Measurements from ENCODE around the gene COQ9.

Gene COQ9

DNA sequence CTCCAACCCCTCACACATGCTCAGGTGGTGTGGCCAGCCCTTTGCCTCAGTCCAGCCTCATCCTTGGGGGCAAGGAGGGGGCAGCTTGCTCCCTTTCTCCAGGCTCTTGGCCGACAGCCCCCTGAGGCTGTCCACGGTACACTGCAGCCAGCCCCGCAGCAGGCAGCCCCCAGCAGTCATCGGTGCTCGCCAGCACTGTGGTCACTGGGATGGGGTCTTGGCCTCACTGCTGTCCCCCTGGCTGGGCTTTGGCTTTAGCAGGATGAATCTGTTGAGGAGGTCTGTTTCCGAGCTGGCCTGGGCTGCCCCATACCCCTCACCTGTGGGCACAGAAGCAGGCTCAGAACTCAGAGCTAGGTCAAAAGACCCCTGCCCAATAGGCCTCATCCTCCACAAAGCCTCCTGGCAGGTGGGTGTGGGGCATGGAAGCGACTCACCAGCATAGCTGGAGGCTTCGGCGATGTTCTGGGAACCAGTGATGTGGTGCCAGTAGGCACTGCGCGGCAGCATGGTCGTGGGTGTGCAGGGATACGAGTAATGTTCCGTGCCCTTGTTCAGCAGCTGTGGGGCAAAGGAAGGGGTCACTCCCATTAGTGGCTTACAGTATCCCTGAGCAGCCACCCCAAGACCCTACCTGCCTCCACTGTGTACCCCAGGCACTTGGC lies 26.0 kb downstream of the COQ9 start:
- DNase-seq = no peak

DNA sequence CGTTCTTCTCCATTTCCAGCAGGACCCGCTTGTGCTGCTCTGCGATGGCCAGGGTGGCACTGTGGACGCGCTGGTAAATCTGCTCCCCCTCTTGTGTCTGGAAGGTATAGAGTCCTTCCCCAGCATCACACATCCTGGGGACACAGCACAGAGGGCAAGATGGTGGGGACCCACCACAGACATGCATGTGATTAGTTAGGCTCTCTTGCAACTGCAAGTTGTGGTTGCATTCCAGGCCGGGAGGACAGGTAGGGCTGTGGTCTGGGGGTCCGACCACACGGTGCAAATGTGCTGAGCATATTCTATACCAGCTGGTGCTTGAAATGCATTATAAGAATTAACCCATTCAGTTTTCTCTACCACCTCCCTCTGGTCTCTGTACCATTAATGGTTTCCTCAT lies 26.6 kb downstream of the COQ9 start:
- DNase-seq = no peak

DNA sequence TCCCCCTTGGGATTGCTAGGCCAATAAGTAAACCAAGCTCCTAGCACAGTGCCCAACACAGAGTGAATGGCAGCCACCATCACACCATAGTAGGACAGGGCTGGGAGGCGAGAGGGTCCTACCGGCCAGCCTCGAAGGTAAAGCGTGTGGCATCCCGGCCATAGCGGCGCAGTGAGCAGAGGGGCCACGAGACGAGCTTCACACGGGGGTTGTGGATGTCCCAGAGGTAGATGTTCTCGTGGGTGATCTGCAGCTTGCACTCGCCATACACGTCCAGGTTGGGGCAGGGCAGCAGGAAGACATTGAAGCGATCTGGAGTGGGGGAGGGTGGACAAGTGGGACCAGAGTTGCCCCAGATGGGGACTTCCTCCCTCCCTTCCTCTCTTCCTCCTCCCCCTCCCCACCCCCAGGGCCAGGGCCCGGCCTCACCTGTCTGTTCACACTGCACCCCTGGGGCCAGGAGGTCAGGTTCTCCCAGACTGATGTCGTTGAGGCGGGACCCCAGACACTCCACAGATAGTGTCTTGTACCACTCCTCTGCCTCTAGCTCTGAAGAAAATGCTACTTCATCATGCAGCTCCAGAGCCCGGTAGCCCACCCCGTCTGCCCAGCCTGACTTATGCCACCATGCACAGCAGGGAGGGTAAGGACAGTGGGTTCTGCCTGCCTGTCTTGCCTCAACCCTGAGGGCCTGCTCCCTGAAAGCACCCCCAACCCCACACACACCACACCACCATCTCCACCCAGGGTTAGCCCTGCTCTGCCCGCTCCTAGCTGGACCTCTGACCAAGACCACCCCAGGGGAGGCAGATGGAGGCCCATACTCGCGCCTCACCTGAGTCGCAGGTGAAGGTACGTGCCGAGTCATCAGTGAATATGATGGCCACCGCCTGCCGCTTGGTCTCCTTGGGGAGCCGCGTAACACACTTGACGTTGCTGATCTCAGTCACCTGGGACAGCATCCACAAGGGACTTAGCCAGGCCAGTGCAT lies 27.7 kb downstream of the COQ9 start:
- DNase-seq = peak; percentile 53

DNA sequence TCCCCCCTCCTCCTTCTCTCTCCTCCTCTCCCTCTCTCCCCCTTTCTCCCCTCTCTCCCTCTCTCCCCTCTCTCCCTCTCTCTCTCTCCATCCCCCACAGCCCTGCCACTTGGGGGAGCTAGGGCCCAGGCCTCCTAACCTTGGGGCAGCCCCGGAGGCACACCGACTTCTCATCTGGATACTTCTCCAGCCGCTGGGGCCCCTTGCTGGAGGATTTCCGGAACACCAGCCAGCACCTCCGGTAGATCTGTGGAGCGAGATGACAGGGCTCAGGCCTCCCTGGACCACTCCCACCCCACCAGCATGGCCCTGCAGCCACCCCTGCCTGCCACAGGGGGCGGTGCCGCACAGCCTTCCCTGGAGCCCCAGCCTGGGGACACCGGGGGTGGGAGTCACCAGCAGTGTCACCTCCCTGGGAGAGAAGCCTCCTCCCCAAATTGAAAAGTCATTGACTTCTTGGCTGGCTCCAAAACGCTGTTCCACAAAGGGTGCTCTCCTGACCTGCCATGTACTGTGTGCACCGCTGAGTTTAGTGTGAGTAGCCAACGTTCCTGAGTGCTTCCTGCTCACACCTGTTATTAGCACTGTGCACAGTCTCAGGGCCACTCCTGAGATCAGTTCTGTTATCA lies 28.5 kb downstream of the COQ9 start:
- DNase-seq = peak; percentile 92

DNA sequence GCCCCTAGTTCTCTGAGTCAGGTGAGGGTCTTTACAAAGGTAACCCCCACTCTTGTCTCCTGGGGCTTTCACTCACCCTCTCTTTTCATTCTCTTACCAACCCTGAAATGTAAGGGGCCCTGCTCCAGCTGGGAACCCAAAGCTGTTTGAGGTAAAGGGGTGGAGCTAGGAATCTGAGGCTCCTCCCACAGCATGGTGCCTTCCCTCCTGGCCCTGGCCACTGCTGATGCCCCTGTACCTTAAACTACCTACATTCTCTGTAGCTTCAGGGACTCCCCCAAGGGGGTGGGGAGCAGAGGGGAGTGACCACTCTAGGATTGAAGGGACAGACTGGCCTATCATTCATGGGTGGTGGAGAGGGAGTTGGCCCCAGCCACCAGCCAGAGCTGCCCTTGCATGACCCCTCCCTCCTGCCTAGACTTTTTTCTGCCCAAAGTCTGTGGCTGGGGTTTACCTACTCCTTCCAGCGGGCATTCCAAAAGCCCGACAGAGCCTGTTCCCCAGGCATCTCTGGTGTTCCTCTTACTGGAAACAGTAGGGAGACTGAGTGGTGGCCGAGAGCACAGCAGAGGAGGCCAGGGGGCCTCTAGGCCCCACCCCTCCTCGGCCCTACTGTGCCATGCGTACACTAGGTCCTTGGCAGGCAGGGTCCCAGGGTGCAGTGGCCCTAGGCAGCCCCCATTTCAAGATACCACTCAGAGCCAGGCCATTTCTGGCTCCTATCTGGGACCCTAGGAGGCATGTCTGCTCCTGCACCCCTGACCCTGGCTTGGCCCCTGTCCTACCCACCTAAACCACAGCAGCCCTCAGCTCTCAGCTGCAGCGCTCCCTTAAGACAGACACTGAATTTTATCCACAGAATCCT lies 29.5 kb downstream of the COQ9 start:
- DNase-seq = no peak

DNA sequence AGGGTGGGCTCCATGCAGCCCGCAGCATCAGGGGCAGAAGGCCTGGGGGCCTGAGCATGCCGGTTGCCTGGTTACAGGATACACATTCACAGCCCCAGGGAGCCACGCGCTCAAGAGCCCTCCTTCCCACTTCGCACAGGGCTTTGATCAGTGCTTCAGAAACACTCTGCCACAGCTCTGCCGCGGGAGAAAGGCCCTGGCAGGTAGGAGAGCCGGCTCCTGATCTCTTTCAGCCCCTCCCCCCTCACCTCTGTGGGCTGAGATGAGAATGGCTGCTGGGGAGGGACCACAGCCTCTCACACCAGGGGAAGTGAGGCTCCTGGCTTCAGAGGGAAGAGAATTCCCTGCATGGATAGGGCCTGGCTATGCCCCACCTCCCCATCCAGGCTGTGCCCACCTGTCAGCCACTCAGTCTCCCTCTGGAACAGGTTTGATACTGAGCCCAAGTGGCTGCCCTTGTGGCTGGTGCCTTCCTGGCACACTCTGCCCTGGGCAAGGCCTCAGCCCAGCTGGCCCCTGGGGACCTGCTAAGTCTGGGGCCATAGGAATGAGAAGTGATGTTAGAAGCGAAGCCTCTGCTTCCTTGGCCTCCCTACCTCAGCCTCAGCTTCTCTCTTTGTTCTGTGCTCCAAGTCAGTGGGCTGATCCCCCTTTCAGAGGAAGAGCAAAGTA lies 30.4 kb downstream of the COQ9 start:
- peak; percentile 66 for DNase-seq

DNA sequence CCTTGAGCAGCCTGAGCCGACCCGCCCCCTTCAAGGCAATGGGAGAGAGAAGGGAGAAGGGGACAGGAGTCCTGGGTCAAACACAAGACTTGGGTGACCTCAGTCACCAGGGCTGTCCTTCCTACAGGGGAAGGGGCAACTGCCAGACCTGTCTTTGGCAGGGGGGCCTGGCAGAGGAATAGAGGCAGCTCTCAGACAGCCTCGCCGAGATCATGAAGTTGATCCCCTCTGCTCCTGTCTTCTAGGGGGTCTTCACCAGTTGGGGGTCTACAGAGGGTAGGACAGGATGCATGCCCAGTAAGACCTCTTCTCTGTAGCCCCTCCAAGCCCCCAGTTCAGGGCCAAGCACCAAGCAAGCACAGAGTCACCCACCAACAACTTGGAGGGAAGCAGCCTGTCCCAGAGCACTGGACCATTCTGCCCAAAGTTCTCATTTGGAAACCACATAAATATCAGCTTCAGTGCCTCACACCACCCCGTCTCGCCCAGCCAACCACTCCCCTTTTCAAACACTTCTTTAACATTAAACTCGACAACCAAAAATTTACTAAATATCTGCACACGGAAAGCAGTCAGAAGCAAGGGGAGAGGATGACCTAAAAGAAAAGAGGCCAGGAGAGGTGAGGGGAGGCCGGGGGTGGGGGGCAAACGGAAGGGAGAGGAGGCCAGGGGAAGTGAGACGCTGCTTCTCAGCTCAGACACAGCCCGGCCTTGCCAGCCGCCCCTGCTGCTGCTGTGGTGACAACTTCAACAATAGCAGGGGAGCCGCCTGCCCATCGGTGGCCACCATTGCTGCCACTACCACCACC lies 31.3 kb downstream of the COQ9 start:
- no peak for DNase-seq

DNA sequence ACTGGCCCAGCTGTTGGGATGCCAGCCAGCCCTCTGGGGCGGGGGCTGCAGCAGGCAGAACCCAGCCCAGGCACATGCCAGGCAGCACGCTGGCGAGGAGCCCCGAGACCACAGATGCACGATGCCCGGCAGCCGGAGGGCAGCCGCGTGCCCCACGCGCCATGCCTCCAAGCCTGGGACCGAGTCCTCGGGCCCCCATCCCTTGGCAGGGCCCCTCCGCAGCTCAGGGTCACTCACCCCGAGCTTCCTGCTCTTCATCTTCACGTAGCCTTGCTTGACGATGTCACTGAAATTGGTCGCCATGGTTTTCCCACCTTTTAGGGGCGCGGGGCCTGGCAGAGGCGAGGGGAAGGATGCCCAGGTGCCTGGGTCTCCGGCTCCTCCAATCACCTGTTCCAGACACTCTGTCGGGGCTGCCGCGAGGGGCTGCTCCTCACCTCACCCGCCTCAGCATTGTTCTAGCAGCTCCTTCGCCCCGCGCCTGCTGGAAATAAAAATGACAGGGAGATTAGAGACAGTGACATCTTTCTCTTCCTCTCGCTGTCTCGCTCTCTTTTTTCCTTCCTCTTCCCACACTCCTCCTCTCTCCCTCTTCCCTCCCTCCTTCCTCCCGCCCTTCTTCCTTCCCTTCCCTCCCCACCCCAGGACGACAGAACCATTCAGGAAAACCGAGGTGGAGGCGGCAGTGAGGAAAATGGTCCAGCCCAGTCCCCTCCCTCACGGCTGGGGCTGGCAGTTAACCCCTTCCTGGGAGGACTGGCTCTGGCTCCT lies 32.1 kb downstream of the COQ9 start:
- peak; percentile 80 for DNase-seq

DNA sequence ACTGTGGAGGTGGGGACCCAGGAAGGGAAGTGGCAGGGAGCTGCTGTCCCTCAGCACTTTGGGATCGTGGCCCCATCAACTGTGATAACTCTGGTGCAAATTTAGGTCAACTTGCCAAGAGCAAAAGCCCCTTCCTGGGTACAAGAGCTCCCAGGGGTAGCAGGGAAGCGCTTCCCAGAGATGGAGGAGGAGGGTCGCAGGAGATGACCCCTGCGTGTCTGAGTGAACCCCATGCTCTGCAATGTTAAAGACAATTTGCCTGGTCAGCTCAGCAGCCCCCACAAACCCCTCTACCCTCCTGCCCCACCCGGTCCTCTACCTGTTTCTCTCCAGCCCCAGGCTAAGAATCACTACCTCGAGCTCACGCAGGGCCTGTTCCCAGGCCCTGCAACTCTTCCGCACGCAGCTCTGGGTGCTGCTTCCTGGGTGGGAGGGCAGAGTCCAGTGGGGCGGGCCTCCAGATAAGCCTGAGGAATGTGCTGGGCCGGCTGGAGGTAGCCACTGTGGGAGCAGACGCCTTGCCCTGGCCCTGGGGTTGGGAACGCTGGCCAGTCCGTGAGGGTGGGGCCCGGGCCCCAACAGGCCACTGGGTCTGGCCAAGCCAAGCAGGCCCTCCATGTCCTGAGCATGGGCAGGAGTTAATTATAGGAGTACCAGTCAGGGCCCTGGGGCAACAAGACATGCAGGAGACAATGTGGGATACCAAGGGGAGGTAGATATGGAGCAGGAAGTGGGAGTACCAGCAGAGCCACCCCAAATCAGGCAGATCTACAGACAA lies 32.9 kb downstream of the COQ9 start:
- DNase-seq = peak; percentile 94

DNA sequence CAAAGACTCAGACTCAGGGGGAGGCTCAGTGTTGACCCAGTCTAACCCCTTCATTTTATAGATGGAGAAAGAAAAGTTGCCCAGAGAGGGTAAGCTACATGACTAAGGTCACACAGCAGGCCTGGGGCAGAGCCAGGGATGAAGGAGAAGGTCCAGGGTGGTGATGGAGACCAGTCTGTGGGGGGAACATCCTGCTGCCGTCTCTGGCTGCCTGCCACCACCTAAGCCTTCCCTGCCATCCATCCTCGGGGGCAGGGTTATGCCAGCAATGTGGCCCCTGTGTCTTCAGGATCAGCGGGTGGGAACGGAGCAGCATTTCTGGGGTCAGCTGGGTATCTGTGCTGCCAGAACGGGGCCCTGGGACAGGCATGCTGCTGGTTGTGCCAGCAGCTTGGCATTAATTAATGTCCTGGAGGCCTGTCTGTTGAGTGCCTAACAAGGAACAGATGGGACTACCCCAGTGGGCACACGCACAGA lies 33.5 kb downstream of the COQ9 start:
- no peak for DNase-seq

DNA sequence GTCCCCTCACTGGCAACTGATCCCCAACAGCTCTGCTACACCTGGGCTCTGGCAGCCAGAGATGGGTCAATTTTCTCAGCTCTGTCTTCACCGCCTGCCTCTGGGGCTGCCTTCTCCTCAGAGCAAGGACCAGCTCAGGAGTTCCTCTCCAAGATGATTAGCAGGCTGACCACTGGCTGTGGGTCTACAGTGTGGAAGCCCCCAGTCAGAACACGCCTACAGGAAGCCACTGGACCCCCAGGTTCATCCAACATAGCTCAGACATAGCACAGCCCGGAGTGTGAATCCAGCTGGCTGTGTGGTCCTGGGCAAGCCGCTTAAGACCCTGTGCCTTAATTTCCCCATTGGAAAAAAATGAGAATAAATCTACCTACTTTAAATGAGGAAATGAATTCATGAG lies 34.1 kb downstream of the COQ9 start:
- DNase-seq = no peak

DNA sequence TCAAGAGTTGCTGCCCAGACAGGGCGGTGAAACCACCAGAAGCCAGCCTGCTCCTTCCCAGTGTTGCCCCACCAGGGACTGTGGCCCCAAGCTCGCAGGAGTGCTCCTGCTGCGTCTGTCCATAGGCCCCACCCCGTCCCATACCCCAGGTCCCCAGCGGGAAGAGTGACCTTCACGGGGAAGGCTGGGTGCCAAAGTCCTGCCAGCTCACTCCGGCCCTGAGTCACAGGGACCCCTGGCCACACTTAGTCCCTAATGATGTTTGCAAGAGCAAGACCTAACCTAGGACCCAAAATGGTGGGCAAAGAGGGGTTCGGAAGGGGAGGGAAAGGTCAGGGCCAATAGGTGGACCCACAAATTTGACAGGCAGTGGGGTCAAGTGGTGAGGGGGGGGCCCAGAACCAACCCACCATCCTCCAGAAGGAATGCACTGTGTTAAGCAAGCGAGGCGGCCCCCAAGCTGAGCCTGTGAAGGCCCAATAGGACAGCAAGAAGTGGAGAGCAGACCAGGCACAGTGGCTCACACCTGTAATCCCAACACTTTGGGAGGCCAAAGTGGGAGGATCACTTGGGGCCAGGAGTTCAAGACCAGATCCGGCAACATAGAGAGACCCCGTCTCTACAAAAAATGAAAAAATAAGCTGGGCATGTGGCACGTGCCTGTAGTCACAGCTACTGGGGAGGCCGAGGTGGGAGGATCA lies 35.7 kb downstream of the COQ9 start:
- DNase-seq = no peak

DNA sequence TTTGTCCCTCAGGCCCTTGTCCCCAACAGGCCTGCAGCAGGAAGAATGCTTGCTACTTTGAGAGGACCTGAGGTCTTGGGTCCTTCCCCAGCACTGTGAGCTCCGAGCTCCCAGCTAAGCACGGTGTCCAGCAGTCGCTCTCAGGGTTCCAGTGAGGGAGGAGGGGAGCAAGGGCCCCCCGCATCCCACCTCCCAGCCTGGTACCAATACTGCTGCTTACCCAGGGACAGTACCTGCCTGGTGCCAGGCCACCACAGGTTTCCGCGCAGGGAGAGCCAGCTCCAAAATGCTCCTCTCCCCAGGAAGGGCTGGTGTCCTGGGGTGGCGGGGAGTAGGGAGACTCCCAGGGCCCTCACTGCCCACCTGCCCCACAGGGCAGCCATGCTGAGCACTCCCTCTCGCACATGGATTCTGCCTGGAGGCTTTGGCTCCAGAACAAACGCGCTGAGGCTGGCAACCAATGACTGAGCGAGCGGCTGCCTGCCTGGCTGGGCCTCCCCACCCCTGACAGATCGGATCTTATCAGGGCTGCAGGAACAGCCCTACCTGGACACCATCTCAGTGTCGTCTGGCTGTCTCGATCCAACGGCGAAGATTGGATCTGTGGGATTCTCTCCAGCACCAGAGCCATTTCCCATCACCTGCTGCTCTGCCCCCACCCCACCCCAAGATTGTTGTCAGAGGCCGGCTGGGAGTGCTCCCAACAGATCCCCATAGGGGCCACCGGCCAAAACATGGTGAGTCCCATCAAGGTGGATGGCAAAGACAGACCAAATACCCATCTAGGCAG lies 36.6 kb downstream of the COQ9 start:
- no peak for DNase-seq

DNA sequence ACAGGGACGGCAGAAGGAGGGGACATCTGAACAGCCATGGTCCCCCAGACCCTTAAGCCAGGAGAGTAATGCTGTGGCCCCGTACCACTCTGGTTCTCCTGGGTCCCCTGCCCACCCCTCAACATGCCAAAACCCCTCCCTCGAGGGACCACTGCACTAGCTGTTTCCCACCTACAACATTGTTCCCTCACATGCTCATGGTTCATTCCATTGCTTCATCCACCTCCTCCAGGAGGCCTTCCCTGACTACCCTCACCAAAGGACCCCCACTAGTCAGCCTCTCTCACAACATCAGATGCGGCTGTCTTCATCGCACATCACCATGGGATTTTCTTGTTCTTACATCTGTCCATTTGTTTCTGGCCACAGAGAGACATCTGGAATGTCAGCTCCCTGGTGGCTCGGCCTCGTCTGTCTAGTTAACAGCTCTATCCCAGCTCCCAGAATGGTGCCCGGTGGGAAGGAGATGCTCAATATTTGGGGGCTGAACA lies 37.3 kb downstream of the COQ9 start:
- no peak for DNase-seq

DNA sequence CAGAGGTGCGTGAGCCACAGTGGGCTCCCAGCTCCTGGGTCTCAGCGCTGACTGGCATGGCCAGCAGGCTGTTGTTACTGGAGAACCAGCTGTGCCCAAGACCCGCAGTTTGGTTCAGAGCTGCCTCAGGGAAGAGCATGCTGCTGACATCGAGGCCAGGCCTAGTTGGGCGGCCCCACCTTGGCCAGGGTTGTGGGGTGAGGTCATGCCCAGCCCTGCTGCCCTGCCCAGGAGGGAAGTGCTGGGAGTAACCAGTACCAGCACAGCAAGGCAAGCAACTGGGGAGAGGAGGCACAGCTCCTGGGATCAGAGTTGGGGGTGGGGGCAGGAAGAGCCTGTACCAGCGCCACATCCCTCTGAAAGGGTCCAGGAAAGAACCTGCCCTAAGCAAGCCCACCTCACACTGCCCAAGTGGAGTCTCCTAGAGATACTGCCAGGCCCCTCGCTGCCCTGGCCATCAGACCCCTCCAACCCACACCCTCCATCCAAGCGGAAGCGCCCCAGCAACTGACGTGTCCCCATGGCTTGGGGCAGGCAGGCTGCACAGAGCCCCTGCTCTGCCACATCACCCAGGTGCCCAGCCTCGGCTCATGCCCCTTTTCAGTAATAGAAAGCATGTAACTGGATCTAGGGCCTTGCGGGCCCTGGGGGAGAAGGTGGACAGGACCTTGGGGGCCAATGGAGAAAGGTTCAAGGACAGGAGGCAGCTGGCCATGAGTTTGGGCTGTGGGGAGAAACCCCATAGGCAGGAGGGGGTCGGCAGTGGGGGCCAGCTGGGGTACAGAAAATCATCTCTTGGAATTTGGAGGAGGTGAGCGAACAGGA lies 38.0 kb downstream of the COQ9 start:
- DNase-seq = no peak

DNA sequence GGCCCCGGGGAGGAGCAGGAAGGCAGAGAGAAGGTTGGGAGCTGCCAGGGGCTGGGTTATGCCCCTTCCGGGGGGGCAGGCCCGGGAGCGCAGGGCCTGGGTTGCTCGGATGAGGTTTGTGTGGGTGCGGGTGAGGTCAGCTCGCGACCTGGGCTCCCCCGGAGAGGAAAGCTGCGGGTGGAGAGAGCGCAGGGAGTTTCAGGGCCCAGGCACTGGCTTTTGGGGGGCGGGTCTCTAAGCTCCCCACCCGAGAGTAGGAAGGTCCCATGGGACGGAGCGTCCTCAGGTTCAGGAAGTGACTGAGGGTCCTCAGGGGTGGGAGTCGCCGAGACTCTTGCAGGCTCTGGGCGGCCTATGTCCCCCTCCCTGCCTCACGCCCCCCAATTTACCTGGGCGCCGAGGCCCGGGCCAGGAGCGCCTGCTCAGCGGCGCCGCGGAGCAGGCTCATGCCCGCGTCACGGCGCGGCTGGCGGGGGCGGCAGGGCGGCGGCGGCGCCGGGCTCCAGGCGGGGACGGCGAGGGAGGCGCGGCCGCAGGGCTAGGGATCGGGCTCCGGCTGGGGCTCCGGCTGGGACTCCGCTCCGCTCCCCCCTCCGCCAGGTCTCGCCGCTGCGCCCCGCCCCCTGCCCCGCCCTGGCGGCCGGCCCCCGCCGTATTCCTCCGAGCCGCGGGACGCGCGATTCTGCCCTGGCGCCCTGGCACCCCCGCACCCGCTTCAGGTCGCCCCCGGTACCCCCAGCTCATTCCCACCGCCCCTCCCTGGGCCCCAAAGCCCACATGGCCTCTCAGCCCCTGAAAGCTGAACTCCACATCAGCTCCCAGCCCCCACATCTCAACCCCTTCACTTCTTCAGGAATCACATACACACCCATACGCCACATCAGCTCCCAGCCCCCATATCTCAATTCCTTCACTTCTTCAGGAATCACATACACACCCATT lies 38.9 kb downstream of the COQ9 start, which contains the start of gene DOK4:
Gene DOK4, minus strand, starts transcription at position 578 of the 942 bp plus-strand sequence. CDS start 6,986 bp downstream, outside the sequence.
- DNase-seq = peak; percentile 81

Data from islet precursor cell (in vitro differentiated cells).